RPMI7951 (cell line): Measurements from ENCODE around the gene VSIG10L2. TPM values are rescaled to one million over a fixed set of nuclear protein-coding genes. Genes with fewer than 3 reads are reported as not detected.
"Not testable (repeated sequence)": the region's sequence is repeated elsewhere in the genome, so short reads cannot be mapped to it uniquely, and the experiment has no call there.

Experiments
- DNase-seq: peaks from one replicate; pipeline ENCODE4 v3.0.0-alpha.2; 2012; ENCODE audit warnings: low read depth
- total RNA-seq: library from RNA; depleted of rRNA; stranded (reverse); fragments of >200 nt; shearing (Covaris generic); gene quantifications from 2 replicates; pipeline ENCODE4 v1.2.3, GENCODE V29; 2014

VSIG10L2 gene
- total RNA-seq, 1 experiment from 2014 or later = not detected

- no peak for DNase-seq
Measured at GRCh38 chr11:125967515-125967914, 21.7 kb downstream of the VSIG10L2 start.

DNA sequence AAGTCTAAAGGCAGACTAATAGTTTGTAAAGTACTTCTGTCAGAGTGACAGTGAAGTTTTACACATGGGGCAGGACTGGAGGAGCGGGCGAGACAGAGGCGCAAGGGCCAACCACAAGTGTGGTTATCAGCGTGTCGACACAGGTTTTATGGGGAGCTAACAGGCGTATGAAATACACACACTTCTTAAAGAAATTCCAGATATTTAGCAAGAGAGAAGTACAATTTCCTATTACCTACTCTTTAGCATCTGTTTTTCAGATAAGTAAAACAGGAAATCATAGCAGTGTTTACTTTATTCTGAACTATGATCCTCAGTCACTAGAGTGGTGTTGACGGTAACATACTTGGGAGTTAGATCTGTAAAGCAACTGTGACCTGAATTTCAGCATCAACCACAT is 22.5 kb downstream of the VSIG10L2 start:
- no peak for DNase-seq

GRCh38 chr11:125971618-125972017 is 25.8 kb downstream of the VSIG10L2 start:
- no peak for DNase-seq

DNA sequence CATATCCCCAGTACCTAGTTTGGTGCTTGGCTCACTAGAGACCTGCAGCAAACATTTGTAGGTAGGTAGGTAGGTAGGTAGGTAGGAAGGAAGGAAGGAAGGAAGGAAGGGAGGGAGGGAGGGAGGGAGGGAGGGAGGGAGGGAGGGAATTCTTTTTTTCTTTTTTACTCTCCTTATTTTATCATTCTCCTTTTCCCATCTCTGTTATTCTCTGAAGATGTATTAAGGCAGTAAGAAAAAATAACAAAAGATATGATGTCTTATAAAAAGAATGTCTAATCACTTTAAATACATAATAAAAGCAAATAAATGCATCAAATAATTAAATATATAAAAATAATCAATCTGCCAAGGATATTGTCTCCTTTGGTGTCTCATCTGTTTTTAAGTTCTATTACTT is 28.4 kb downstream of the VSIG10L2 start:
- DNase-seq = no peak

DNA sequence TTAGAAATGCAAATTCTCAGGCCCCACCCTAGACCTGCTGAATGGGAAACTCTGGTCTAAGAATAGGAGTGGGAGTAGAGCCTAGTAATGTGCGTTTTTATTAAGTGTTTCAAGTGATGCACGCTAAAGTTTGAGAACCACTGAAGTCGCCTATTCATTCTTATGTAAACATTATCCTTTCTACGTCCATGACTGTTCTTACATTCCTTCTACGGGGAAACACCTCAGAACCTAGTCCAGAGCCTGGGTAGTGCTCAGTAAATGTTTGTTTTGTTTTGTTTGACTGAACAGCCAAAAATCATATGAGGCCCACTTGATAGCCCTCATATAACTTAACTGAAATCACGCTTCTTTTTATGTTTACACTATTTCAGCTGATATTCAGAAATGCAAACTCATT is 29.8 kb downstream of the VSIG10L2 start:
- DNase-seq = no peak

DNA sequence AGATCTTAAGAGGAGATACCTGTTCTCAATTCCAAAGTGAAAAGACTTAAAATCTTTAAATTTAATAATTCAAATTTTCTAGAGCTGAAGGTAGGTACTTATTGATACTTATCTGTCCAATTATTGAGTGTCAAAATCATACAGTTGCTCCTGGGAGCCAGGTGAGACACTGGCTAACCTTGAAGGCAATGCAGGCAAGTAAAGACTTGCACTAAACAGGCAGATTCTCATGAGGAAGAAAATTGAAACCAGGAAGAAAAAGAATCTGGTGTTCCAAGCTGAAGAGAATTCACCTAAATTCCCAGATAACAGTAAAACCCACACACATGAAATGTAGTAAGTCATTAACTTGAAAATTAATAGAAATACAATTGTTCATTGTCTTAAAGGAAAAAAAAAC is 30.3 kb downstream of the VSIG10L2 start:
- DNase-seq = no peak

DNA sequence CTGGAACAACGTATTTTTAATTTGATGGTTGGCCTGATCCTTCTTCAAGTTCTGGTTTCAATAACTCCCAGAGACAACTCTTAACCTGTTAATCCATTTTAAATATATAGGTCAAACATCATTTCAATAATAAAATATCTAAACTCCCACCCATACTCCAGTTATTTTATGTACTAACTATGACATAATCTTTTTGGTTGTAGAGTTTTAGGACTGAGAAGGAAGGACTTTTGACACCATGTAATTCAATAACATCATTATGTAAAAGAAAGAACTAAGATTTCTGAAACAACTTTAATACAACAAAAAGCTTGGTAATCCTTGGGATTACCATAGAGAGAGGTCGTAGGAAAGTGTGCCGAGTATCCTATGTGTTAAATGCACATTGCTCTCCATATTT is 31.5 kb downstream of the VSIG10L2 start:
- no peak for DNase-seq

- no peak for DNase-seq
Measured at GRCh38 chr11:125978181-125978716, 32.4 kb downstream of the VSIG10L2 start.

DNA sequence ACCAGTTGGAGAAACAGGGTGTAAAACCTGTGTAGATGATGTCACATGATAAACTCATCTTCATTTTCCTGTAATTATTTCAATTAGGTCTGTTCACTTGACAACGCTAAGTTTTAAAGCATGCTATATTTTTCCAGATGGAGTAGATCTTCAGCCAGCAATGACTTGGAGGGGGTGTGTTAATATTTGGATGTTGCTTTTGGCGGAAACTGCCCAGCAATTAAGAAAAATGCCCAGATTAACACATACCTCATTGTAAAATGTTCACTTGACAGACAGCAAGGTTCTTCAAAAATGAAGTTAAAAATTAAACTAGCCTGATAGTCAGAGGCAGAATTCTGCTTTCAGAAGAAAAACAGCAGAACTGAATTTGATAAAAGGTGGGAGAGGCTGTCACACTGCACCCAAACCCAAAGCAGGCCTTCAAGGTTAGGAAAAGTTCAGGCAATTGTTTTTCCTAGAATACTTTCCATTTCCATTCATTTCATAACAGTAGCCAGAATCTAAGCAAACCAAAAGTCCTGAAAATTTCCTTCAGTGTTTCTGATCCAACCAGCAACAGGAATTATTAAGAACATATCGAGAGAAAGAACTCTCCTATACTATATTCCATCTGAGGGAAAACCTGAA is 33.0 kb downstream of the VSIG10L2 start:
- DNase-seq = no peak

DNA sequence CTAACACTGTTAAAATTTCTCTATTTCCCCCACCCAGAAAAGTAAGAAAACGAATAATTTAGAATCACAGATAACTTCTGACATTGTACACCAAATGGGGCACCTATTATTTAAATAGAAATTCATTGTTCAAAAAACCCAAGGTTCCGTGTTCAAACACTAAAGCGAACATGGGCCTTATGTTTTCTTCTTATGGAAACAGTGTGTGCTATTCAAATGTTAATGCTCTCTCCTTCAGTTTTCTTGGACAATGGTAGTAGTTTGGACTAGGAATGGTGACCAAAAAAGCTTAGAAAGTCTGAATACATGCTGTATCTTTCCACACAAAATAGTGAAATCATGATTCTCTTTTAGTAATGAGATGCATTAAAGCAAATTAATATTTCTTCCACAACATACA is 33.7 kb downstream of the VSIG10L2 start:
- DNase-seq = no peak

DNA sequence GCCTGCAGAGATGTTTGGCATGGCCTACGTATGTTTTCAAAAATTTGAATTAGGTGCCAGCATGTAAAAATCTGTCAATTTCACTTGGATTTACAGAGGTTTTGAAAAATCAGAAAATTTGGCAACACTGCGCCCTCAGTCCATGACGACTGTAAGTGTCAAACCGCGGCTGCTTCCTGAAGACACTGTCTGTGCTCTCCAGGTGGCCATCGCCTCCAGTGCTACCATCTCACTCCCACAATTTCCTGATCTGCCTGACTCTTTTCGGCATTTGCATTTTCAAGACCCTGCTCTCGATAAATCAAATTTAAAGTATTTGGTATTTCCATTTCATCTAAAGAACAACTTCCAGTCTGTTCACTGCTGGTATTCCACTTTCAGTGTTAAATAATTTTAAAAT is 34.6 kb downstream of the VSIG10L2 start:
- no peak for DNase-seq

GRCh38 chr11:125982348-125982730 is 36.5 kb downstream of the VSIG10L2 start:
- DNase-seq = no peak

DNA sequence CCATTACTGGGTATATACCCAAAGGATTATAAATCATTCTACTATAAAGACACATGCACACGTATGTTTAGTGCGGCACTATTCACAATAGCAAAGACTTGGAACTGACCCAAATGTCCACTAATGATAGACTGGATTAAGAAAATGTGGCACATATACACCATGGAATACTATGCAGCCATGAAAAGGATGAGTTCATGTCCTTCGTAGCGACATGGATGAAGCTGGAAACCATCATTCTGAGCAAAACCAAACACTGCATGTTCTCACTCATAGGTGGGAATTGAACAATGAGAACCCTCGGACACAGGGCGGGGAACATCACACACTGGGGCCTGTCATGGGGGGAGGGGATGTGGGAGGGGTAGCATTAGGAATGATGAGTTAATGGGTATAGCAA is 40.1 kb downstream of the VSIG10L2 start:
- DNase-seq = not testable (repeated sequence)

DNA sequence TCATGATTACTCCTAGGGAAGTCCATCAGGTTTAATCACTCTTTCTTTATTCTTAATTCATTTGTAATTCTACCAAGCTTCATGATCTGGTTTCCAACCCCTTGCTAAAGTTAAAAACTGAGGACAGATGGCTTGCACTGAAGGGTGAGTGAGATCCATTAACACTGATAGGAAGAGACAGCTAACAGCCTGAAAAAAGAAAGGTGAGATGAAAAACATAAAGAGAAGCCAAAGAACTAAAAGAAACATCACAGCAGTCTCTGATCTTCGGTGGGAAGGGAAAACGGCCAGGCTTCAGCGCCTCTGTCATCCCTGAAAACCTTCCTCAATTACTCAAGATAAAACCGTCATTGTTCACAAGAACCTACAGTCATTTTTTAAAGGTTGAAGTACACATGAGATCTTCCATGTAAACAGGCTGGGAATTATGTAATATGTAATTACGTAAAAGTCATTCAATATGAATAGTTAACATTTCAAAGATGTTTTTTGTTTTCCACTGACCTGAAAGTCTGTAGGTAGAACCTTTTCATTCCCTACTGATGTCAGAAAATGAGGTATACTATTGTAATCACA is 41.3 kb downstream of the VSIG10L2 start:
- no peak for DNase-seq

DNA sequence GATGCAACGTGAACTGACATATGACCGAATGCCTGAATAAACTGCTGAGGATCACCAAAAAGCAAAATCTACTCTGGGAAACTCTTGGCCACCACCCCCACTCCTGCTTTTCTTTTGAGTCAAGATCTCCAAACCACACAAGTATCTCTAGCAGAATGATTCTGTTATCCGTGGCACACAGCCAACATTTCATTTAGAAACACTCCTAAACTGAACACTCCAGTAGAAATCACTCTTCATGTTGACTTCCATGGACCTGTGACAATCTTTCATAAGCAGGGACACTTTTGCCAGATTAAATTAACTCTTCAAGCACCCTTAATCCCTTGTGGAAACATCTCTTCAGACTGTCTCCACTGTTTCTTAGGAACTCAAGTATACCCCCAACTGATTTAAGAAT is 44.4 kb downstream of the VSIG10L2 start:
- peak; percentile 72 for DNase-seq

GRCh38 chr11:125992893-125993292 is 47.0 kb downstream of the VSIG10L2 start:
- DNase-seq = no peak

DNA sequence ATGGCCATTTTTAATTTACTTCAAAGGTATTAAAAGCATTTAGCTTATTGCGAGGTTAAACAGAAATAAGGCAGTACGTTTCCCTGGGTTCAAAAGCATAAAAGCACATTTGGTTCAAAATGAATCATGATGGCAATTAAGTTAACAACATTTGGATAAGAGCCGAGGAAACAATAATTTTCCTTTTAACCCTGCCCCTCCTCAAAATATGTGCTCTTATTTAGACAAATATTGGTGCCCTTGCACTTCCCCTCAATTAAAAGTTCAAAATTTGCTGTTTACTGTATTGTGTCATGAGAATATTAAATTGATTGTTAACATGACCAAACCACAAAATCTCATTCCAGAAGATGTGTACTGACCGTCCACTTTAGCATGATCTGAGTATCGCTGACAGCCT is 48.7 kb downstream of the VSIG10L2 start:
- DNase-seq = no peak

DNA sequence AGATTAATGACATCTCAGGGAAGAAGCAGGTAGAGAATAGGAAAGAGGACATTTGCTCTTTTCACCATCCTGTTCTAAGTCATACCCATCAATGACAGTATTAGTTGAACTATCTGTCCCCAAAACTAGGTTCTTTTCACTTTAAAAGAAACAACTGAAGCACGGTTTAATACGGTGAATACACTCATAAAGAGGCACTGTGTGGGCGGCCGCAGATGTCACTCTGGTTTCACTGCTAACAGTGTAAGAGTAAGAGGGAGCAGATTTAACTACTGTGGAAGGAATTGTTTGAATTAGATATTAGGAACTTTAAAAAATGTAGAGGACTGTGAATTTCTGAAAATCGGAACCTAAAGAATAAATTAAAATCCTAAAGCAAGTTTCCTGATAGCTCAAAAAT is 49.5 kb downstream of the VSIG10L2 start:
- no peak for DNase-seq

GRCh38 chr11:125998267-125998666 is 52.4 kb downstream of the VSIG10L2 start:
- no peak for DNase-seq

DNA sequence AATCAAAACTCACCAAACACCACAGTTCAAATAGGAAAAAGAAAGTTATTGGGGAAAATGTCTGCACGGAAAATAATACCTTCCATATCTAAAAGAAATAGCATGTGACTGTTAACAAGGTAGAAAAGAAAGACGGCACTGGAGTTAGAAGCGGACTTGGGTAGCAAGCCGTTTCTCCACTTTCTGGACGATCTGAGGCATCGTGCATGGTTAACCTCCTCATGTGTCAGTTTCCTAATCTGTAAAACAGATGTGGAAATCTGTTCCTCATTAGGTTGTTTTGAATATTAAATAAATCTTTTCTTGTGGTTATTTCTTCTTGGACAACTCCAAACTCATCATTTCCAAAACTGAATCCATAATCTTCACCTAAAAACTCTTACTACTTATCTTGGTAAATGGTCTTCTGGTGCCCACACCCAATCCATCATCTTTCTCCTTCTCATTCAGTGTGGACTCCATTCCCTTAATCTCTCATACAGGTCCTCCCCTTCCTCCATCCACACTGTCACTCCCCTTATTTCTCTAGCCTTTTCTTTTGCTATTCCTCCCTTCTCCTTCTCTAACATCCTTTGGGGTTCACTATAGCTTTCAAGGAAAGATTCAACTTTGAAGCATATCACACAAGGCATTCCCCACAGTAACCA is 53.5 kb downstream of the VSIG10L2 start:
- no peak for DNase-seq

DNA sequence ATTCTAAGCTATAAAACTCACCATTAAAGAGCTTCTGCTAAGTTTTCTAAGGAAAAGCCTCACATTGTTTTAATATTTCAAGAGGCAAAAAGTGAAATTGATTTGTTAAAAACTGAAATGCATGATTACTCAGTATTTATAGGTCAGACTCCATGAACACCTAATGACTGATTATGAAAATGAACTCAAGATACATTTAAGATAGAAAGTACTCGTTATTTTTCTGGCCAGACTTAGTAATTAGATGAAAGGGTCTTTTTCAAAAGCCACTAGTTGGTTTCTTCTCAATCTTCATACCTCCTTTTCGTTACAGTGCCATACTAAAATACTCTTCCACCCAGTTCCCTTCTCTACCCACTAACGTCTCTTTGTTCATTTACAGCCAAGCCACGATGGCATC is 56.3 kb downstream of the VSIG10L2 start:
- no peak for DNase-seq
